Measurements from ENCODE around the gene ST6GAL2.

The ST6GAL2 gene

DNA sequence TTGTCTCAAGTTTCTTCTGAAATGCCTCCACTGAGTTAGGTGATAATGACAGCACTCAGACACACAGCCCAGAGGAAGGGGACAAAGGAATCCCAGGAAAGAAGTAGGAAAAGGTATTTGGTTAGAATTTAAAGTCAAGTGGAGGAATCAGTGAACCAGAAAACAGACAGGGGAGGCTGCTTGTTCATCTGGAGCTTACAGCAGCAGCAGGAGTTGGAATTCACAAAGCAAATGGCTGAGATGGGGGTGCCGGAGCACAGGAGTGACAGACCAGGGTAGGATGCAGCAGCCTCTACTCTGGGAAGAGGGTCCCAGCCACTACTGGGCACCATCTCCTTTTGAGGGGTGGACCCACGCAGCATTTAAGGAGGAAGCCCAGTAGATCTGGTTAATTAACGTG is 104.8 kb downstream of the ST6GAL2 start:
- DNase-seq (ENCODE audit: low spot score) = no peak
- in situ Hi-C loops (cut with MboI; ENCODE audit: low sequenced_read_pairs, unreplicated experiment) = no loop called here
- TF ChIP-seq, protein P1, sequence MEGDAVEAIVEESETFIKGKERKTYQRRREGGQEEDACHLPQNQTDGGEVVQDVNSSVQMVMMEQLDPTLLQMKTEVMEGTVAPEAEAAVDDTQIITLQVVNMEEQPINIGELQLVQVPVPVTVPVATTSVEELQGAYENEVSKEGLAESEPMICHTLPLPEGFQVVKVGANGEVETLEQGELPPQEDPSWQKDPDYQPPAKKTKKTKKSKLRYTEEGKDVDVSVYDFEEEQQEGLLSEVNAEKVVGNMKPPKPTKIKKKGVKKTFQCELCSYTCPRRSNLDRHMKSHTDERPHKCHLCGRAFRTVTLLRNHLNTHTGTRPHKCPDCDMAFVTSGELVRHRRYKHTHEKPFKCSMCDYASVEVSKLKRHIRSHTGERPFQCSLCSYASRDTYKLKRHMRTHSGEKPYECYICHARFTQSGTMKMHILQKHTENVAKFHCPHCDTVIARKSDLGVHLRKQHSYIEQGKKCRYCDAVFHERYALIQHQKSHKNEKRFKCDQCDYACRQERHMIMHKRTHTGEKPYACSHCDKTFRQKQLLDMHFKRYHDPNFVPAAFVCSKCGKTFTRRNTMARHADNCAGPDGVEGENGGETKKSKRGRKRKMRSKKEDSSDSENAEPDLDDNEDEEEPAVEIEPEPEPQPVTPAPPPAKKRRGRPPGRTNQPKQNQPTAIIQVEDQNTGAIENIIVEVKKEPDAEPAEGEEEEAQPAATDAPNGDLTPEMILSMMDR (IDR thresholded peaks at IDR 0.05; ENCODE audit: borderline replicate concordance, control extremely low read depth, extremely low read depth, insufficient read depth, missing control alignments) = no peak

DNA sequence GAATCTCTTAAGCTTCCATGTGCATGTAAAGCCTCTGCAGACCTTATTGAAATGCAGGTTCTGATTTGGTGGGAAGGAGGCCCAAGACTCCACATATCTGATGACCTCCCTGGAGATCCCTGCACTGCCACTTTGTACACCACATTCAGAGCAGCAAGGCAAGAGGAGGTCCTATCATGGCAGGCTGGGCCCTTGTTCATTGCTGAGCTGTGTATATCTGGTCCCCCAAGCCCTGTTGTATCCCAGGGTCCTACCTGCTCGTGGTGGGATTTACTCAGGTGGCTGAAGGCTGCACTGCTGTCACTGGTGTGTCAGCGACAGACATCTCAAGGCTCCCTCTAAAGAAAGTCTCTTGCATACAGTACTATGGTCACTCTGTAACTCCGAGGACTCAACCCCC is 114.2 kb downstream of the ST6GAL2 start:
- TF ChIP-seq, protein P1 (IDR thresholded peaks at IDR 0.05; ENCODE audit: borderline replicate concordance, control extremely low read depth, extremely low read depth, insufficient read depth, missing control alignments) = no peak
- no peak for DNase-seq (ENCODE audit: low spot score)
- in situ Hi-C loops (cut with MboI; ENCODE audit: low sequenced_read_pairs, unreplicated experiment) = no loop called here

DNA sequence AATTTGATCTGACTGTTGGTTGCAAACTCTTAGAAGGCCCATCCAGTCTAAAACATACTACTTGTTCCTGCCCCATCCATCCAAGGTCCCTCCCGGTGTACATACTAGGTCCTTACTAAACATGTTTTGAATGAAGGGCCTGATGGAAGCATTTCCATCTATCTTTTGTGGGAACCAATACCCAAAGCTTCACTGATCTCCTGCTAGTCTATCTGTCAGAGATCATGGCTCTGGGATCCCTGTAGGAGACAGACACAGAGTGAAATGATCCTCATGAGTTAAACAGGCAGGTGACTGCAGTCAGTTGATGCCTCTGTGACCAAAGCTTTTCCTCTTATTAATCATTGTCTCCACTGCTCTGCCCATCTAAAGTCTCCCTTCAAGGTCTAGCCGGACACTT is 115.0 kb downstream of the ST6GAL2 start:
- TF ChIP-seq, protein P1 (IDR thresholded peaks at IDR 0.05; ENCODE audit: borderline replicate concordance, control extremely low read depth, extremely low read depth, insufficient read depth, missing control alignments) = no peak
- no peak for DNase-seq (ENCODE audit: low spot score)
- in situ Hi-C loops (cut with MboI; ENCODE audit: low sequenced_read_pairs, unreplicated experiment) = no loop called here

DNA sequence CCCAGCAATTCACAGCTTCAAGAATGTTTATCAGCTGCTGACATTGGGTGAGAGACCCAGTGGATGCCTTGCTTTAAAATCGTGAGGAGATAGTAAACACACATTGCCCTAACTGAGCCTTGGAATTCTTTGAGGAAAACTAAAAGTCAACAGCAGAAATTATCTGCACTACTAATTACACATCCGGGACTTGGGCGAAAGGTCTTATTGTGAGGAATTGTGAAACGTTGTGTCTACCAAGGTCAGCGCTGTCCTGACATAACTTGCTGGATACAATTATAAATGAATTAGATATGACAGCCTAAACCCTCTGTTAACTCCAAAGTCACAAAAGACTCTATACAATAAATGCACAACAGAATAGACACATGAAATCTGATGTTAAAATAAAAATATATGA is 121.4 kb downstream of the ST6GAL2 start:
- in situ Hi-C loops (cut with MboI; ENCODE audit: low sequenced_read_pairs, unreplicated experiment) = no loop called here
- TF ChIP-seq, protein P1 (IDR thresholded peaks at IDR 0.05; ENCODE audit: borderline replicate concordance, control extremely low read depth, extremely low read depth, insufficient read depth, missing control alignments) = no peak
- no peak for DNase-seq (ENCODE audit: low spot score)

DNA sequence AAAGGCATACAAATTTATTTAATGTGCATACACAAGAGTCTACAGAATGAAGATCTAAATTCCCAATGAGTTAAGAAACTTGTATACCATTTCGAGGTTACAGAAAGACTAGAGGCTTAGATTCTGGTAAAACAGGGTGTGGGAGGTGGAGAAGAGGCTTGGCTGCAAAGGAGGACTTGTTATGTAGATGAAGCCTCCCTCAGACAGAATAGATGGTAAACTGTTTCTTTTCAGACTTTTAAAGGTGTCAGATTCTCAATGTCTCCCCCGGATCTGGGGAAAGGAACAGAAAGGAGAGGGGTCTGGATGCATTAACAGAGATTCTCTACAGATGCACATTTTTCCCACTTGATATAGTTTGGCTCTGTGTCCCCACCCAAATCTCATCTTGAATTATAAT is 126.0 kb downstream of the ST6GAL2 start:
- in situ Hi-C loops (cut with MboI; ENCODE audit: low sequenced_read_pairs, unreplicated experiment) = no loop called here
- TF ChIP-seq, protein P1 (IDR thresholded peaks at IDR 0.05; ENCODE audit: borderline replicate concordance, control extremely low read depth, extremely low read depth, insufficient read depth, missing control alignments) = no peak
- no peak for DNase-seq (ENCODE audit: low spot score)

DNA sequence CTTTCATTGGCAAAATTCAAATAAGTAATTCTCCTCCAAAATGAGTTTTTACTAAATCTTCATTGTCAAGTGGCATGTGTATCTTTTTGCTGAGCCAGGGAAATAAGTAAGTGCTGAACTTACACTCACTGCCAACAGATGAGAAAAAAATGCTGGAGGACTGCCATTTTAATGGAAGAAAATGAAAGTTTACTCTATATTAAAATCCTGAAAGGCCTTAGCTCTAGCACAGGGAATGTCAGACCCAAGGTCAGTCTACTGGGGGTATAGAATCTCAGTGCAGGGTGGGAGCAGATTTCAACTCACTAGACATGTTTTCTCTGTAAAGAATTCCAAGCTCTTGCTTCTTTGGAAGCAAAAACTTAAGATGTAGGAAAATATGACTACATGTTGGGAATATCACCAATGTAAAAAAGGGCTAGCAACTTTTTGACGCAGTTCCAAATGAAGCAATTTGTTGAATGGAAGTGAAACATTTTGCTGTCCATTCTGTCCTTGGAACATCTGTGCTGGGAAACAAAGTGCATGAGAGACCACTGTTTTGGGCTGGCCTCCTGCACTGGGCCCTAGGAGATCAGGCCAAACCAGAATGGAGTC is 127.0 kb downstream of the ST6GAL2 start:
- DNase-seq (ENCODE audit: low spot score) = no peak
- in situ Hi-C loops (cut with MboI; ENCODE audit: low sequenced_read_pairs, unreplicated experiment) = no loop called here
- TF ChIP-seq, protein P1 (IDR thresholded peaks at IDR 0.05; ENCODE audit: borderline replicate concordance, control extremely low read depth, extremely low read depth, insufficient read depth, missing control alignments) = no peak

All from GM13976 (cell line).